Keratinocyte (primary cell): Measurements from ENCODE around the gene PDILT. TPM values are rescaled to one million over a fixed set of nuclear protein-coding genes. Genes with fewer than 3 reads are reported as not detected.

Experiments used
- DNase-seq: peaks from one replicate; pipeline ENCODE4 v3.0.0-alpha.2; 2011; ENCODE audit warnings: low read depth, missing footprints, low spot score
- FAIRE-seq: peaks from 2 replicates; lab custom pipeline; 2011; peaks lifted over from hg19 to GRCh38; lab: Jason Lieb, UNC
- H2AFZ ChIP-seq: 2 replicates; pipeline ENCODE4 v1.6.0; 2012; ENCODE audit warnings: low read length, control low read depth, inconsistent platforms; ENCODE audit not compliant: control insufficient read depth
- H3K27ac ChIP-seq: 2 replicates; pipeline ENCODE4 v1.5.1; 2011; ENCODE audit warnings: low read length; ENCODE audit not compliant: control insufficient read depth, insufficient read depth
- H3K27me3 ChIP-seq: 3 replicates; pipeline ENCODE4 v1.6.0; 2011; ENCODE audit warnings: low read length; ENCODE audit not compliant: control insufficient read depth, insufficient read depth; ENCODE audit errors: extremely low read depth
- H3K36me3 ChIP-seq, 2 experiments: 2 replicates in 1 of 2; 3 replicates in 1 of 2; pipeline ENCODE4 v1.5.1; 2011; ENCODE audit warnings: low read length in 2 of 2, mild to moderate bottlenecking in 1 of 2; ENCODE audit not compliant: control insufficient read depth in 2 of 2, insufficient read depth in 2 of 2; ENCODE audit errors: extremely low read depth in 1 of 2
- H3K4me1 ChIP-seq: 3 replicates; pipeline ENCODE4 v1.5.1; 2011; ENCODE audit warnings: low read length; ENCODE audit not compliant: control insufficient read depth, insufficient read depth; ENCODE audit errors: extremely low read depth
- H3K4me2 ChIP-seq: 3 replicates; pipeline ENCODE4 v1.6.0; 2011; ENCODE audit warnings: low read depth, low read length; ENCODE audit not compliant: control insufficient read depth, insufficient read depth; ENCODE audit errors: extremely low read depth
- H3K4me3 ChIP-seq, 3 experiments: fragments of 200-600 bp in 1 of 3; sonication (generic) in 1 of 3; 2 replicates in 2 of 3; 3 replicates in 1 of 3; pipeline ENCODE4 v1.5.1; 2011 to 2016; ENCODE audit warnings: low read length in 3 of 3, mild to moderate bottlenecking in 3 of 3, control low read depth in 2 of 3, inconsistent platforms in 1 of 3, low read depth in 1 of 3, mixed read lengths in 1 of 3, mixed run types in 1 of 3, moderate library complexity in 1 of 3; ENCODE audit not compliant: control insufficient read depth in 2 of 3, insufficient read depth in 2 of 3; ENCODE audit errors: extremely low read depth in 1 of 3
- H3K79me2 ChIP-seq: 2 replicates; pipeline ENCODE4 v1.6.0; 2012; ENCODE audit warnings: low read length; ENCODE audit not compliant: control insufficient read depth, insufficient read depth
- H3K9ac ChIP-seq: 3 replicates; pipeline ENCODE4 v1.6.0; 2011; ENCODE audit warnings: low read length; ENCODE audit not compliant: control insufficient read depth, insufficient read depth; ENCODE audit errors: extremely low read depth
- H3K9me1 ChIP-seq: 3 replicates; pipeline ENCODE4 v1.6.0; 2011; ENCODE audit warnings: low read length; ENCODE audit not compliant: control insufficient read depth, insufficient read depth; ENCODE audit errors: extremely low read depth
- H3K9me3 ChIP-seq: 2 replicates; pipeline ENCODE4 v1.5.1; 2012; ENCODE audit warnings: low read depth, low read length; ENCODE audit not compliant: control insufficient read depth
- H4K20me1 ChIP-seq: 3 replicates; pipeline ENCODE4 v1.6.0; 2011; ENCODE audit warnings: low read length; ENCODE audit not compliant: control insufficient read depth, insufficient read depth; ENCODE audit errors: extremely low read depth
- EZH2 ChIP-seq: IDR thresholded peaks from one replicate; pipeline ENCODE4 v1.6.1; 2012; ENCODE audit warnings: inconsistent platforms, mild to moderate bottlenecking, low read length, moderate library complexity
- dilution Hi-C: fragments of 300-500 bp; cut with MboI; formaldehyde crosslinking; loops from one replicate; pipeline ENCODE4 v1.7.0; 2020; ENCODE audit warnings: low sequenced_read_pairs; ENCODE audit not compliant: extremely low pct_ligation_motif_present
- polyA plus RNA-seq, 5 experiments: library from polyadenylated mRNA; depleted of rRNA in 3 of 5; stranded (reverse) in 3 of 5; stranded (forward) in 1 of 5; unstranded in 1 of 5; fragments of >200 nt; gene quantifications; 1 replicate in 1 of 5; 2 replicates in 3 of 5; 3 replicates in 1 of 5; pipeline versions ENCODE4 v1.2.1 to v1.2.3, GENCODE V29; 2011 to 2012; ENCODE audit warnings: missing spikeins in 2 of 5, low read depth in 1 of 5, low replicate concordance in 1 of 5
- TF ChIP-seq, protein P1 (sequence below), 3 experiments: IDR thresholded peaks in 1 of 3; conservative IDR thresholded peaks in 1 of 3; optimal IDR thresholded peaks in 1 of 3; 2 replicates in 2 of 3; 3 replicates in 1 of 3; pipeline versions ENCODE3 to v1.5.1; 2011; ENCODE audit warnings: low read length in 3 of 3, mild to moderate bottlenecking in 3 of 3, moderate library complexity in 2 of 3, control low read depth in 1 of 3, inconsistent platforms in 1 of 3; ENCODE audit not compliant: insufficient read depth in 2 of 3; ENCODE audit errors: extremely low read depth in 1 of 3

PDILT gene
- polyA plus RNA-seq, 1 donor (not counting 4 experiments of a cell fraction or from before 2014, with no cell fraction given) = not detected

DNA sequence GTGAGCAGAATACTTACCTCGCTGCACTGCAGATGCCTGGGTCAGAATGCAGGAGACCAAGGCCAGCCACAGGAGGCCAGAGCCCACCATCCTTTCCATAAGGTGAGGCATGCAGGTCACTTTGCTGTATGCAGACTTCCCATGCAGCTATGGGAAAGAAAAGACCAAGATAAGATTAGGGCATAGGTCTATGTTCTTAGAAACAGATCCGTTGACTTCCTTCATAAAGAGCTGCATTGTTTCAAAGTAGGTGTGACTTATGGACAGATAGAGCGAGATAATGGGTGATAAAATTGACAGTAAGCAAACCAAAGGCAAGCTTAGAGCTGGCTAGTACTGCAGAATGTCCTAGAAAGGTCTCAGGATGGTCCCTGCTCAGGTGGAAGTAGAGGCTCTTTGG, 78.2 kb downstream of the PDILT start:
- no peak overlapping the region for H3K4me2 ChIP-seq
- FAIRE-seq = no peak
- dilution Hi-C loops = no loop called here

DNA sequence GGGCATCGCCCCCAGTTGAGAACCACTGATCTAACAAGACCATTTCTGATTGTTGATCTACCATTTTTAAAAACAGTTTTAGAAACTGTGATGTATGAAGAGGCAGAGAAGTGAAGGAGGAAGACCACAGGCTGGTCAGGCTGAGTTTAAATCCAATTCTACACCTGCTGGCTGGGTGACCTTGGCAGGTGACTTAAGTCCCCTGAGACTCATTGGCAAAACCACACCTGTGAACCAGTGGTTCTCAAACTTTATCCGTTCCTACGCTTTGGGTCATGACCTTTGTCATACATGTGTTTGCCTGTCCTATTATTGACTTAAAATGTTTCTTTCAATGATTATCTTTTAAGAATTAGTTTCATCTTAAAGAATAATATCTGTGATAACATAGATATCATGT, 79.5 kb downstream of the PDILT start:
- Histone ChIP-seq H3K4me2 (no peak overlapping the region), H3K4me3 (no peak overlapping the region), H3K4me1 (no peaks in the 10 kb centered on the region), H3K27me3 (no peaks in the 10 kb centered on the region), H2AFZ (no peak overlapping the region), H3K27ac (no peak overlapping the region), H3K36me3 (no peaks in the 10 kb centered on the region), H3K9ac (no peak overlapping the region), H3K79me2 (no peaks in the 10 kb centered on the region), H3K9me1 (no peaks in the 10 kb centered on the region), H4K20me1 (no peaks in the 10 kb centered on the region), H3K9me3 (peaks cover 4% of the 10 kb centered on the region)
- TF ChIP-seq, protein P1, sequence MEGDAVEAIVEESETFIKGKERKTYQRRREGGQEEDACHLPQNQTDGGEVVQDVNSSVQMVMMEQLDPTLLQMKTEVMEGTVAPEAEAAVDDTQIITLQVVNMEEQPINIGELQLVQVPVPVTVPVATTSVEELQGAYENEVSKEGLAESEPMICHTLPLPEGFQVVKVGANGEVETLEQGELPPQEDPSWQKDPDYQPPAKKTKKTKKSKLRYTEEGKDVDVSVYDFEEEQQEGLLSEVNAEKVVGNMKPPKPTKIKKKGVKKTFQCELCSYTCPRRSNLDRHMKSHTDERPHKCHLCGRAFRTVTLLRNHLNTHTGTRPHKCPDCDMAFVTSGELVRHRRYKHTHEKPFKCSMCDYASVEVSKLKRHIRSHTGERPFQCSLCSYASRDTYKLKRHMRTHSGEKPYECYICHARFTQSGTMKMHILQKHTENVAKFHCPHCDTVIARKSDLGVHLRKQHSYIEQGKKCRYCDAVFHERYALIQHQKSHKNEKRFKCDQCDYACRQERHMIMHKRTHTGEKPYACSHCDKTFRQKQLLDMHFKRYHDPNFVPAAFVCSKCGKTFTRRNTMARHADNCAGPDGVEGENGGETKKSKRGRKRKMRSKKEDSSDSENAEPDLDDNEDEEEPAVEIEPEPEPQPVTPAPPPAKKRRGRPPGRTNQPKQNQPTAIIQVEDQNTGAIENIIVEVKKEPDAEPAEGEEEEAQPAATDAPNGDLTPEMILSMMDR (optimal IDR thresholded peaks at IDR 0.05 in 1 of 3, IDR thresholded peaks at IDR 0.05 in 1 of 3, conservative IDR thresholded peaks at IDR 0.05 in 1 of 3; ENCODE audit: extremely low read depth in 1 of 3, insufficient read depth in 2 of 3, low read length in 3 of 3) = no peak
- TF ChIP-seq EZH2 = no peak
- FAIRE-seq (no peak), DNase-seq (no peak)
- dilution Hi-C loops = no loop called here

More for the DNA sequence above, 78.2 kb downstream of the PDILT start:
- DNase-seq = no peak
- H3K9me1 ChIP-seq = no peaks in the 10 kb centered on the region
- H3K9ac ChIP-seq = no peak overlapping the region
- H3K4me3 ChIP-seq = no peak overlapping the region
- H3K36me3 ChIP-seq = no peaks in the 10 kb centered on the region
- no peaks in the 10 kb centered on the region for H4K20me1 ChIP-seq
- H3K27me3 ChIP-seq = no peaks in the 10 kb centered on the region
- H2AFZ ChIP-seq = no peak overlapping the region
- peaks cover 4% of the 10 kb centered on the region for H3K9me3 ChIP-seq
- TF ChIP-seq, protein P1 (optimal IDR thresholded peaks at IDR 0.05 in 1 of 3, IDR thresholded peaks at IDR 0.05 in 1 of 3, conservative IDR thresholded peaks at IDR 0.05 in 1 of 3; ENCODE audit: extremely low read depth in 1 of 3, insufficient read depth in 2 of 3, low read length in 3 of 3) = no peak
- TF ChIP-seq EZH2 = no peak
- no peaks in the 10 kb centered on the region for H3K79me2 ChIP-seq
- H3K4me1 ChIP-seq = no peaks in the 10 kb centered on the region
- H3K27ac ChIP-seq = no peak overlapping the region
